SH-SY5Y (cell line): ENCODE results near the gene STYXL1.

Experiments used
- GATA2 ChIP-seq: IDR thresholded peaks from 2 replicates; pipeline ENCODE4 v1.6.1; 2011; ENCODE audit warnings: mild to moderate bottlenecking, low read depth, low read length
- GATA3 ChIP-seq: IDR thresholded peaks from 2 replicates; pipeline ENCODE4 v1.6.1; 2011; ENCODE audit warnings: low read depth, mild to moderate bottlenecking, low read length, moderate library complexity

- TF ChIP-seq GATA3 (no peak), GATA2 (no peak)
These were observed 81.4 kb downstream of the STYXL1 start for GRCh38 chr7:75966190-75966961.
